Forelimb muscle (tissue), 1 donor: ENCODE results near the gene UBE4A. TPM values are rescaled to one million over a fixed set of nuclear protein-coding genes. Genes with fewer than 3 reads are reported as not detected.

Experiments
- DNase-seq: peaks from one replicate; pipeline ENCODE4 v3.0.0-alpha.2; 2013; ENCODE audit warnings: low read depth
- polyA plus RNA-seq: library from polyadenylated mRNA; unstranded; fragments of 120-200 nt; gene quantifications from one replicate; pipeline ENCODE4 v1.2.1, GENCODE V29; 2013; ENCODE audit not compliant: insufficient read length

The UBE4A gene
- polyA plus RNA-seq, 1 donor: 21.2 TPM

DNA sequence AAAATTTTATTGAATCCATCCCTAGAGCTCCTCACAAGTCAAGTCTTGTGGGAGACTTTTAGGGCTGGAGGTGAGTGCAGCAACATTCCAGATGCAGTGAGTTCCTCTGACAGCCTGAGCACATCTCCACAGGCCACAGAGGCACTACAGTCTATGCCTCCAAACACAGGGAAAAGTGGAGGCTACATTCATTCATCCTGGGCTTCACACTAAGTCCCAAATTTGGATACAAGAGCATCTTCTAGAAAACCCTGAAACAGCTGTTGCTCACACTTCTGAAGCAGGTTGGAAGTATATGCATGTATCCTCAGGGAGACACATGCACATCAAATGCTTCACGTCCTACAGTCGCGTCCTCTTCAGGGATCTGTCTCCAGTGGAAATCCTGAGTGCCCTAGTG is 18.1 kb upstream of the UBE4A start:
- DNase-seq: no peak

DNA sequence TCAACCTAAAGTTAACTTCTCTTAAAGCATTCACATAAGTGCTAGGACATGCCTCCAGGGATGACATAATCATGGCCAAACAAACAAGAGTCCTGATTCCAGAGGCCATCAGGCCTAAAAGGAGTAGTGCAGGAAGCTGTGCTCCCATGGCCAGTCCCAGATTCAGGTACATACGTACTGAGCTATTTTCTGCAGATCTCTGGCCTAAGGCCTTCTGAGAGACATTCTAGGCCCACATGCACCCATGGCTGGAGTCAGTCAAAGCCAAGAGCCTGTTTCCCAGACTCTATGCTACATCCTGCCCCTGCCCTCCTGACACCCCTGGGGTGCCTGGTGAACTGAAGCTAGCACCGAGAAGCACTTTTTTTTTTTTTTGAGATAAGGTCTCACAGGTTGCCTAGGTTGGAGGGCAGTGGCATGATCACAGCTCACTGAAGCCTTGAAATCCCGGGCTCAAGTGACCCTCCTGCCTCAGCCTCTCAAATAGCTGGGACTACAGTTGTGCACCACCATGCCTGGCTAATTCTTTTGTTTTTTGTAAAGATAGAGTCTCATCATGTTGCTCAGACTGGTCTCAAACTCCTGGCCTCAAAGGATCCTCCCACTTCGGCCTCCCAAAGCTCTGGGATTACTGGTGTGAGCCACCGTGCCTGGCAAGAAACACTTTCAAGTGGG is 17.4 kb upstream of the UBE4A start:
- DNase-seq: no peak

DNA sequence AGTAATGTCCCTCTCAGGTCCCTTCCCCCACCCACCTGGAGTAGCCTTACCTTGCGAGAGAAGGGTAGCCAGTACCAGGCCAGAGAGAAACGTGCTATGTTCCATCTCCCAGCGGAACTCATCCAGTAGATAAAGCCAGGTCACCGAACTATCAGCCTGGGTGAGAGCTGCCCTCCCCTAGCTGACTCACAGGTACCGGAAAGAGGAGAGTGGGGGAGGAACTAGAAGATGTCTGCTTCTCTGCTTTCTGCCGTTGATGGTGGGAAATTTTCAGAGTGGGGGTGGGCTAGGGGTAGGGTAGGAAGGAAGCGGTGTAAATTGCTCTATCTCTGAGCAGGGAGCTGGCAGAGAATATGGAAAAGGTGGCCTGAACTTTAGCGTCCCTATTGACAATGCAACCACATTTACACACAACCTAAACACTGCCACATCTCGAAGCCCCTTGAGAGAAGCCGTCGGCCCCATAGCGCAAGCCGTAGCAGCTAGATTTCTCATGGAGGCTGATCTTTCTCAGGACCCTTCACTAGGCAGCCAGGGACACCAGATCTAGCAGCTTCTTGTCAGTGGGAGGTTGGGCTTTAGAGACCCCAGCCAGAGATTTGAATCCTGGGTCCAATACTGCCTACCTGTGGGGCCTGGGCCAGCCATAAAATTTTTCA is 16.8 kb upstream of the UBE4A start, which contains the start of gene CD3D:
Gene CD3D, minus strand, starts transcription at position 203 of the 659 bp plus-strand sequence. Its CDS starts 98 bp downstream, at position 105.
- no peak for DNase-seq

DNA sequence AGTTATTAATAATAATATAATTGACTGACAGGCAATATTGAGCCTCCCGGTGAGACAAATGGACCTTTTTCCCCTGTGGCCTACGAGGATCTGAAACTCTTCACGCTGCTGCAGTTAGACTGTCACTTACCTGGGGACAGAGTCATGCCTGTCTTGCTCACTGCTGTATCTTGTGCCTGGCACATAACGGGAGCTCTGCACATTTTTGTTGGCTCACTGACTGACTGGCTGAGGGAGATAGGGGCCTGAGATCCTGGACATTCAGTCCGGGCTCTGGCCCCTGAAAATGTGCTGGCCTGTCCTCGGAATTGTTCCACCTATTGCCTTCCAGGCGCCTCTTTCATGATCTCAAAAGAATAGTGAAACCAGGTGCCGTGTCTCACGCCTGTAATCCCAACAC is 16.2 kb upstream of the UBE4A start:
- DNase-seq: no peak

DNA sequence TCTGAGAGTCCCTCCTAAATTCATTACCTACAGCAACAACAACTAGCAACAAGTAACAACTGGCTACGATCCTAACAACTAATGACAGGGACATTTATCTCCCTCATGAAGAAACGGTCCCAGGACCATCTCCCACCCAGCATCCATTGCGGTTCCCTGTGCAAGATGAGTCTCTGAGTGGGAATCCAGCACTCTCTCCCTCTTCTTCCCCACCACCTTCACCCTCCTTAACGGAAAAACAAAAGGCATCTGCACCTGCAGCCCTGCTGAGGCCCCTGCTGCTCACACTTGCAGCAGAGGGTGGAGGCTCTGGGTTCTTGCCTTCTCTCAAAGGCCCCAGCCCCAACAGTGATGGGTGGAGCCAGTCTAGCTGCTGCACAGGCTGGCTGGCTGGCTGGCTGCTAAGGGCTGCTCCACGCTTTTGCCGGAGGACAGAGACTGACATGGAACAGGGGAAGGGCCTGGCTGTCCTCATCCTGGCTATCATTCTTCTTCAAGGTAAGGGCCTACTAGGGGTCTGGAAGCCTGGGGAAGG is 15.4 kb upstream of the UBE4A start, which contains the start of gene CD3G:
Gene CD3G, plus strand, starts transcription at position 364 of the 535 bp plus-strand sequence. Its CDS starts 80 bp downstream, at position 444.
- no peak for DNase-seq

DNA sequence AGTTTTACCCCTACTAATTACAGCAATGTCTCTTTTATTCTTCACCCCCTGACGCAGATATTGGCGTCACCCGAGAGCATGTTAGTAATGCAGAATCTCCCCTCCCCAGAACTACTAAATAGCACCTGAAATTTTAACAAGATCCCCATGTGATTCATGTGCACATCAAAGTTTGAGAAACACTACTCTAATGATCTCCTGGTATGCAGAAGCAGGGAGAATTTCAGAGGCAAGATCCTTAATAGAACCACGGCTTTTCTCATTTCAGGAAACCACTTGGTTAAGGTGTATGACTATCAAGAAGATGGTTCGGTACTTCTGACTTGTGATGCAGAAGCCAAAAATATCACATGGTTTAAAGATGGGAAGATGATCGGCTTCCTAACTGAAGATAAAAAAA is 9.9 kb upstream of the UBE4A start:
- no peak for DNase-seq

DNA sequence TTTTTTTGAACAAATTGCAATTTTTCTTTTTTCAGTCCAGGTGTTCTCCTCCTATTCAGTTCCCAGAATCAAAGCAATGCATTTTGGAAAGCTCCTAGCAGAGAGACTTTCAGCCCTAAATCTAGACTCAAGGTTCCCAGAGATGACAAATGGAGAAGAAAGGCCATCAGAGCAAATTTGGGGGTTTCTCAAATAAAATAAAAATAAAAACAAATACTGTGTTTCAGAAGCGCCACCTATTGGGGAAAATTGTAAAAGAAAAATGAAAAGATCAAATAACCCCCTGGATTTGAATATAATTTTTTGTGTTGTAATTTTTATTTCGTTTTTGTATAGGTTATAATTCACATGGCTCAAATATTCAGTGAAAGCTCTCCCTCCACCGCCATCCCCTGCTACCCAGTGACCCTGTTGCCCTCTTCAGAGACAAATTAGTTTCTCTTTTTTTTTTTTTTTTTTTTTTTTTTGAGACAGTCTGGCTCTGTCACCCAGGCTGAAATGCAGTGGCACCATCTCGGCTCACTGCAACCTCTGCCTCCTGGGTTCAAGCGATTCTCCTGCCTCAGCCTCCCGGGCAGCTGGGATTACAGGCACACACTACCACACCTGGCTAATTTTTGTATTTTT is 6.2 kb upstream of the UBE4A start:
- DNase-seq: no peak

DNA sequence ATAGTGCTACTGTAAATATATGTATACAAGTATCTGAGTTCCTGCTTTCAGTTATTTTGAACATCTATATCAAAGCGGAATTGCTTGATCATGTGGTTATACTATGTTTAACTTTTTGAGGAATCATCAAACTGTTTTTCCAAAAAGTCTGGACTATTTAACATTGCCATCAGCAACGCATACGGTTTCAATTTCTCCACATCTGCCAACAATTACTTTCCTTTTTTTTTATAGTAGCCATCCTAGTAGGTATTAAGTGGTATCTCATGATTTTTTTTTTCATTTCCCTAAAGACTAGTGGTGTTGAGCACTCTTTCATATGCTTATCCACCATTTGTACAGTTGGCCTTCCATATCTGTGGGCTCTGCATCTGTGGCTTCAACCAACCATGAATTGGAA is 1.3 kb upstream of the UBE4A start:
- DNase-seq: no peak

DNA sequence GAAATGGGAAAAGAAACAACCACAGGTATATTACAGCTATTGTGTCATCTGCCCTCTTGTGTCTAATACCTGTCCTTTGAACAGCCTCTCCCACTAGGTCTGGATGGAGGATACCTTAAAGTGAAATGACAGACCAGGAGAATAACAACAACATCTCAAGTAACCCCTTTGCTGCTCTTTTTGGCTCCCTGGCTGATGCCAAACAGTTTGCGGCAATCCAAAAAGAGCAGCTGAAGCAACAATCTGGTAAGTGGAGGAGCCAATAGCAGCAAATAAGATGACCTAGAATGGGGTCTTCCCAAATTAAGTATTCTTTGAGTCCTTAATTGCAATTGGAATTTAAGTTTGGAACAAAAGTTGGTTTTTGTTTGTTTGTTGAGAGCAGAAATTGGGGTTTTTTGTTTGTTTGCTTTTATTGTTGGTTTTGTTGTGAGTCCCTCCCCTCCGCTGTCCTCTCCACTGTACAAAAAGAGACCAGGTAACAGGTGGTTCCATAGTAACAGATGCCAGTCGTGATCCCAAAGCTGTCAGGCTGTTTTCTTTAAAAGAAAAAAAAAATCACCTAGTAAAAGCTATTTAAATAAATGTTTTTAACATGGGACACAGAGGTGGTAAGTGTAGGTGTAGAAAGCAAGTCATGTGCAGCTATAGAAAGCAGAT is 5.7 kb downstream of the UBE4A start:
- no peak for DNase-seq

DNA sequence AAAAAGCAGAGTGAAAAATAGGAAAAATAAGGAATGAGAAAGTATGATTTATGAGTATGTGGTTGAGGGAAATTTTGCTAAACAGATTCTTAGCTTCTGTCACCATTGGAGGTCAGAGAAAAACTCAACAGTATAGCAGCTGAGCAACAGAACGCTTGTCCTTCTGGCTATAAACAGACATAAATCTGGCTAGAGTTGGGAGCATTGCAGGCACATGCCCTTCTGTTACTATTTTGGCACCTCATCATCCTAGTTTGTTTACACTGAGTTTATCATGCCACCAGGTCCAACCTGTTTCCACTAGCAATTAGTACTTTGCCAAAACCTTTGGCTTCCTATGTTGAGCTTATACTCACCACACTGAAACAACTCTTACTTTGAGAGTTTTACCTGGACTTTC is 6.9 kb downstream of the UBE4A start:
- no peak for DNase-seq

DNA sequence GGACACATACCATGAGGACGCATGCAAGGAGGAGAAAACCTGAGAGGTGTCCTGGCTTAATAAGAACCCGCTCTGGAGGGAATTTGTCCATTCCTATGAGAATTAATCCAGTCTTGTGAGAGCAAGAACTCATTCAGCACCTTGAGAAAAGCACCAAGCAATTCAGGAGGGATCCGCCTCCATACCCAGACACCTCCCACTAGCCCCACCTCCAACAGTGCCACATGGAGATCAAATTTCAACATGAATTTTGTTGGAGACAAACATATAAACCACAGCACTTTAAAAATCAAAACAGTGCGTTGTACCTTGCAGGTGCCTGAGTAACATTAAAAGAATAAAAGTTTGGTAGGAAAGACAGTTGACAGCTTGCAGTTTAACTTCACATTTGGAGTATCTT is 11.4 kb downstream of the UBE4A start:
- no peak for DNase-seq

DNA sequence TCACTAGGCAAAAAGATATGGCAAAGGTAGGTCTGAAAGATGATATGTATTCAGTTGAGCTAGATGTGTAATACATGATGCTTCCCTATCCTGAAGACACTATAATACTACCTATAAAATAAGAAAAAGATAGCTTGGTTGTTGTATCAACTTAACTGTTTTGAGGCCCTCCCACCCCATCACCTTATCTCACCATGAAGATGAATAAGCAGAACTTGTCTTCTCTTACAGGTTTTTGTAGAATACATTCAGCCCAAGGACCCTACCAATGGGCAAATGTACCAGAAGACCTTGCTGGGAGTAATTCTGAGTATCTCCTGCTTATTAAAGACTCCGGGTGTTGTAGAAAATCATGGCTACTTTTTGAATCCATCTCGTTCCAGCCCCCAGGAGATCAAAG is 13.9 kb downstream of the UBE4A start:
- no peak for DNase-seq

DNA sequence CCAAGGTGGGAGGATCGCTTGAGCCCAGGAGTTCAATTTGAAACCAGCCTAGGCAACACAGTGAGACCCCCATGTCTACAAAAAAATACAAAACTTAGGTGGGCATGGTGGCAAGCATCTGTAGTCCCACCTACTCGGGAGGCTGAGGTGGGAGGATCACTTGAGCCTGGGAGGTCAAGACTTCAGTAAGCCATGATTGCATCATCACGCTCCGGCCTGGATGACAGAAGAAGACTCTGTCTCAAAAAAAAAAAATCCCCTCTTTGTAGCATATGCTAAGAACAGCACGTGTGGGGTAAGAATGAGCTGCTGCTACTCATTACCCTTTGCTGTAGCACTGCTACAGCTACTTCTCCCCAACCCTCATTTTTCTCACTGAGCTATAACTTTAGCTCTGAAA is 14.5 kb downstream of the UBE4A start:
- DNase-seq: no peak

DNA sequence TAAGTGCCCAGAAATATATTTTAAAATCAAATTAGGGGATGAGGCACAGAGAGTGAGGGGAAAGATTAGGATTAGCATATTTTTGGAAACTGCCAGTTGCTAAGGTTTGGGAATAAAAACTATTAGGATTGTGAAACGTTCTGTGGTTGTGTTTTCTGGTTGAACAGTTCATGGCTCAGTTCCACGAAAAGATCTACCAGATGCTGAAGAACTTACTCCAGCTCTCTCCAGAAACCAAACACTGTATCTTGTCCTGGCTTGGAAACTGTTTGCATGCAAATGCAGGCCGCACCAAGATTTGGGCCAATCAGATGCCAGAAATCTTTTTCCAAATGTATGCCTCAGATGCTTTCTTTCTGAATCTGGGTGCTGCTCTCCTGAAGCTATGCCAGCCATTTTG is 15.3 kb downstream of the UBE4A start:
- no peak for DNase-seq

DNA sequence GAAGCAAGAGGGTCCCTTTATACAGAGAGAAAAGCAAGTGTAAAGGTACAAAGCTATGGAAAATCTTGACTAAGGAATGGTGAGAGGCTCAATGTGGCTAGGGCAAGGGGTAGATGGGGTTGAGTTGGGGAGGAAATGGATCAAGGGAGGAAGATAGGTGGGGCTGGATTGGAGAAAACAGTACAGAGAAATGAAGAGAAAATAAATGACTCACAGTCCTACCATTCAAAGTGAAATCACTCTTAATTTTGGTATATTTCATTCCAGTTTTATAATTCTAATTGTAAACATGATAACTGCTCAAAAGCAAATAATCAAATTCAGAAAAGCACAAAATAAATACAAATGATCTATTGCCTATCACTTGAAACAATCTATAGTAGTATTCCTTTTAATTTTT is 16.6 kb downstream of the UBE4A start:
- no peak for DNase-seq

DNA sequence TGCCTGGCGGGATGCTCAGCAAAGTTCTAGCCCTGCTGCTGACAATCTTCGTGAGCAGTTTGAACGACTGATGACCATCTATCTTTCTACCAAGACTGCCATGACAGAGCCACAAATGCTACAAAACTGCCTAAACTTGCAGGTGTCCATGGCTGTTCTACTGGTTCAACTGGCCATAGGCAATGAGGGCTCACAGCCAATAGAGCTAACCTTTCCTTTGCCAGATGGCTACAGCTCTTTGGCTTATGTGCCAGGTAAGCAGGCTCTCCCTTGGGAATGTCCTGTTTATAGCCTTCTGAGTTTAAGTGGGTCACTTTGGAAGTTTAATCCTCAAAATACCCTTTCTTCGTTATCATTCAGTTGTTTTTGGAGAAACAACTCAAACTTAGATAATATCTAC is 20.1 kb downstream of the UBE4A start:
- no peak for DNase-seq

DNA sequence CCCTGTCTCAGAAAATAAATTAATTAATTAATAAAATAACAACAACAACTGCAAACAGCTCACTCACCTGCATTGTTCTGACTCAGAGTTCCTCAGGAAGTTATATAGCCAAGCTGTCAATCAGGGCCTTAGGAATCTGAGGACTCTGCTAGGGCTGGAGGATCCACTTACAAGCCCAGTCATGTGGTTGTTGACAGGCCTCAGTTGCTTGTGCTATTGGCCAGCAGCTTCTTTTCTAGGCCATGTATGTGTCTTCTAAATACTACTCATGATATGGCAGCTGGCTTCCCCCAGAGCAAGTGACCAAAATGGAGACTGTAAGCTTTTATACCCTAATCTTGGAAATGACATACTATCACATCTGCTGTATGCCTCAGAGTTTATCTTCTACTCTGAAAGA is 21.2 kb downstream of the UBE4A start:
- no peak for DNase-seq

DNA sequence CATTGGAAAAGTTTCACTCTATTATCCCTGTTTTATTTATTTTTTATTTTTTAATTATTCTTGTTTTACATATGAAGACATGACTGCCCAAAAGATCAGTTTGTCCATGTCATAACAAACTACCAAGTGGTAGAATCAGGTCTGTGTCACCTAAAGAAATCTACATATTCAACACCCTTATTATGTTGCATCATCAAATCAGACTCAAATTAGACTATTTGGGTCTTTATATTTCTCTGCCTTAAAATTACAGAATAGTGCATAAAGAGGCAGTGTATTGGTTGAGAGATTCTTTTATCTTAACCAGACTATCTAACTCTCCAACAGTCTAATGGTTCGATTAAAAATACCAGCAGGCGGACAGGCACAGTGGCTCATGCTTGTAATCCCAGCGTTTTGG is 23.6 kb downstream of the UBE4A start:
- DNase-seq: no peak

DNA sequence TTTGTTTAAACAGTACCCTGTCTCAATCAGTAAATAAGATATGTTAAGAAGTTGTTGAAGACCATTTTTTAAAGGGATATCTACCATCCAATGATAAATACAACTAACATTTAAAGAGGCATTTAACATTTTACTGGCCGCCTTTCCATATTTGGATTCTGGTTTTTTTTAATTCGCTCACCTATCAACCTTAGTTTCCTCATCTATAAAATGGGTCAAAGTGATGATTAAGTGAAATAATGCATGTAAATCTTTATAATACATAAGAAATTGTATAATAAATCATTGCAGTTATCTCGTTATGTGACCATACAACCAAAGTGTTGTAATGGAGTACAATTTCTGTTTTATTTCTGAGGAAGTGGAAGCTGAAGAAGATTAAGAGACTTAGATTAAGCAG is 24.3 kb downstream of the UBE4A start:
- no peak for DNase-seq

DNA sequence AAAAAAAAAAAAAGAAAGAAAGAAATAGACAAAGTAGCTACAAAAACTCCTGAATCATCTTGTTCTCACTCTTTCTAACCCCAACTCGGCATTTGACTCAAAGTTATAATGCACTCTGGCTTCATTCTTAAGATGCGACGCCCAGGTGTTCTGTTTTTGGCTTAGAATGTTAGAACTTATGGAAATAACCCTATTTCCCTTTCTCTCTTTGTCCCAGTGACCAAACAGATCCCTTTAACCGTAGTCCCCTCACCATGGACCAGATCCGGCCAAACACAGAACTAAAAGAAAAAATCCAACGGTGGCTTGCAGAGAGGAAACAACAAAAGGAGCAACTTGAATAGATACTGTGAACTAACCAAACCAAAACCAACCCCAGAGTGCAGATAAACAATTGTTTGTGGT is 36.7 kb downstream of the UBE4A start:
- DNase-seq: no peak

DNA sequence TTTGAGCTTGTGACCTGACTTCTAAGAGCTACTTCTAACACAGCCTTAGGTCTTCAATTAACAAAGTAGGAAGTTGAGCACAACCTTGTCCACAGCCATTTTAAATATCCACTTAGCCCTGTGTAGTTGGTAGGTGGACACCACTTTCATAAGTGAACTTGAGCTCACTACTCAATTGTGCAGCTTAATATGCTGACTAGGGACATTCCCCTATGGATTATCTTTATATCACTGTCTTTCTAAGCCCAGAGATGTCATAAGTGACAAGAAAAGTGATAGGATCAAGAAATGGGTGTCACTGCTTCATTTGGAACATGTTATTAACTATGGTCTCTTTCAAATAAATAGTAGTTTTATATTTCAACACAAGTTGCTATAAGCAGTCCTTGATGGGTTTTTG is 38.0 kb downstream of the UBE4A start:
- DNase-seq: no peak
